ENCODE data around the gene TMEM89.

Gene TMEM89

DNA sequence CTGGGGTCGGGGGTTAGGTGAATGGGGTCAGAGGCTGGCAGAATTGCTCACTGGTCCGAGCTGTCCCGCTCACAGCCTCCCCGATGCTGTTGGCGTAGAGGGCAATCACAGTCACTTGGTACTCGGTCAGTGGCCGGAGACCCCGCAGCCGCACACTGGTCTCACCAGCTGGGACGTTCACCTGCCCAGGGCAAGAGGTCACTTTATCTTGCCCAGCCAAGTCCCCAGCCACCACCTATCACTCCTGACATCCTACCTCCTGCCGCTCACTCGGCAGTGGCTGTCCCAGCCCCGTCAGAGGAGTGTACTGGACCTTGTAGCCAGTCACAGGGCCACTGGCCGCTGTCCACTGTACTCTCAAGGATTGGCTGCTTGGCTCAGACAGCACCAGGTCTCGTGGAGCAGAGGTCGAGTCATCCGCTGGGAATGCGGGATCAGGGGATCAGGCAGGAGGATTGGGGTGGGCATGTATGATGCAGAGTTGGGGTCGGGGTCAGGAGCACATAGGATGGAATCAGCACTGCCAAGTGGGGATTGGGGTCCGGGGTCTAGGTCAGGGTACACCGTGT is 29.0 kb downstream of the TMEM89 start:
- H3K36me3 ChIP-seq (ENCODE audit: control insufficient read depth in 2 of 2, insufficient read depth in 1 of 2, low read length in 2 of 2), result peaks cover 0 to 10% of the 10 kb centered on the region in 2 experiments; a peak in 1 of 3 replicates
- TF ChIP-seq ZNF169 (tag by site-specific recombination; IDR thresholded peaks at IDR 0.05) (no peak), ZBTB20 (tag by site-specific recombination; IDR thresholded peaks at IDR 0.05) (no peak), ZNF266 (tag by site-specific recombination; IDR thresholded peaks at IDR 0.05; ENCODE audit: low read depth) (no peak), ZNF707 (tag by site-specific recombination; IDR thresholded peaks at IDR 0.05) (no peak), ZNF140 (tag by site-specific recombination; IDR thresholded peaks at IDR 0.05) (no peak), ZNF449 (tag by site-specific recombination; IDR thresholded peaks at IDR 0.05) (no peak)
- H3K9me3 ChIP-seq (ENCODE audit: control insufficient read depth, insufficient read depth, low read depth, low read length), result no peaks in the 10 kb centered on the region
- no peak overlapping the region for H3K4me3 ChIP-seq (ENCODE audit: low read depth, low read length)
- ChIA-PET POLR2A (no interaction called here), CTCF (interaction anchor here (0.6 to 0.9 kb wide), 2 partner anchors 14 to 35 kb away, joined by 4 to 6 read pairs; no protein-coding TSS in a partner anchor)
- H3K4me1 ChIP-seq (ENCODE audit: control insufficient read depth, insufficient read depth, low read length), result no peaks in the 10 kb centered on the region
- H3K27ac ChIP-seq (ENCODE audit: extremely low read depth, low read depth, low read length), result no peak overlapping the region

- POLR2A ChIA-PET, result no interaction called here
- Histone ChIP-seq H3K27ac (ENCODE audit: extremely low read depth, low read depth, low read length) (no peak overlapping the region), H3K4me1 (ENCODE audit: control insufficient read depth, insufficient read depth, low read length) (no peaks in the 10 kb centered on the region), H3K36me3 (ENCODE audit: control insufficient read depth in 2 of 2, insufficient read depth in 1 of 2, low read length in 2 of 2) (peaks cover 0 to 4% of the 10 kb centered on the region in 2 experiments; a peak in 1 of 3 replicates), H3K4me3 (ENCODE audit: low read depth, low read length) (no peak overlapping the region), H3K9me3 (ENCODE audit: control insufficient read depth, insufficient read depth, low read depth, low read length) (no peaks in the 10 kb centered on the region)
- TF ChIP-seq ZFP69B (tag by site-specific recombination; IDR thresholded peaks at IDR 0.05), result peak; percentile 63
- peak; percentile 47; the same call in 1 of the 2 replicates for TF ChIP-seq ZNF692 (tag by site-specific recombination; IDR thresholded peaks at IDR 0.05)
- TF ChIP-seq ZNF155 (tag by site-specific recombination; IDR thresholded peaks at IDR 0.05), result no peak
- CTCF ChIA-PET, result no interaction called here
Measured at GRCh38 chr3:48591886-48592518, 29.6 kb downstream of the TMEM89 start.

GRCh38 chr3:48591436-48591835 is 30.1 kb downstream of the TMEM89 start:
- H3K27ac ChIP-seq (ENCODE audit: extremely low read depth, low read depth, low read length), result no peak overlapping the region
- H3K9me3 ChIP-seq (ENCODE audit: control insufficient read depth, insufficient read depth, low read depth, low read length), result no peaks in the 10 kb centered on the region
- ChIA-PET POLR2A (no interaction called here), CTCF (no interaction called here)
- no peak overlapping the region for H3K4me3 ChIP-seq (ENCODE audit: low read depth, low read length)
- no peak for TF ChIP-seq ZNF544 (tag by site-specific recombination; IDR thresholded peaks at IDR 0.05)
- TF ChIP-seq ZNF362 (tag by site-specific recombination; IDR thresholded peaks at IDR 0.05), result no peak
- no peak for TF ChIP-seq ZNF600 (tag by site-specific recombination; IDR thresholded peaks at IDR 0.05)
- TF ChIP-seq ZNF473 (tag by site-specific recombination; IDR thresholded peaks at IDR 0.05), result no peak
- TF ChIP-seq ZNF610 (tag by site-specific recombination; IDR thresholded peaks at IDR 0.05; ENCODE audit: borderline replicate concordance), result no peak
- TF ChIP-seq RBAK (tag by site-specific recombination; IDR thresholded peaks at IDR 0.05), result no peak
- no peak for TF ChIP-seq YY1 (tag by site-specific recombination; IDR thresholded peaks at IDR 0.05)
- TF ChIP-seq ZNF211 (tag by site-specific recombination; IDR thresholded peaks at IDR 0.05; ENCODE audit: low read depth), result no peak
- peaks cover 0 to 1% of the 10 kb centered on the region in 2 experiments; a peak in 1 of 3 replicates for H3K36me3 ChIP-seq (ENCODE audit: control insufficient read depth in 2 of 2, insufficient read depth in 1 of 2, low read length in 2 of 2)
- H3K4me1 ChIP-seq (ENCODE audit: control insufficient read depth, insufficient read depth, low read length), result no peaks in the 10 kb centered on the region

Measured in HEK293 (cell line).